HEK293 (cell line): Measurements from ENCODE around the gene PCDHAC2.

Experiments used
- CTCF ChIA-PET: fragments of 350-600 bp; formaldehyde crosslinking; extraction: SDS; loops from one replicate; lab custom pipeline; 2021; ENCODE audit warnings: antibody characterized with exemption; lab: Yijun Ruan, JAX
- POLR2A ChIA-PET: fragments of 300-600 bp; formaldehyde crosslinking; extraction: SDS; loops from one replicate; lab custom pipeline; 2020; ENCODE audit warnings: antibody characterized with exemption, inconsistent platforms; lab: Yijun Ruan, JAX
- H3K27ac ChIP-seq: fragments of 200-500 bp; sonication (Bioruptor generic); 2 replicates; pipeline ENCODE4 v1.5.1; 2014; ENCODE audit warnings: low read depth, low read length, control low read depth, inconsistent platforms; ENCODE audit errors: extremely low read depth
- H3K36me3 ChIP-seq, 2 experiments: fragments of 200-500 bp in 1 of 2; sonication (Bioruptor generic) in 1 of 2; 1 replicate in 1 of 2; 2 replicates in 1 of 2; pipeline ENCODE4 v1.5.1; 2014 to 2017; ENCODE audit warnings: inconsistent platforms in 2 of 2, low read length in 2 of 2; ENCODE audit not compliant: control insufficient read depth in 2 of 2, insufficient read depth in 1 of 2
- H3K4me1 ChIP-seq: fragments of 200-500 bp; sonication (Bioruptor generic); 2 replicates; pipeline ENCODE4 v1.5.1; 2014; ENCODE audit warnings: mild to moderate bottlenecking, low read length, inconsistent platforms; ENCODE audit not compliant: control insufficient read depth, insufficient read depth
- H3K4me3 ChIP-seq: 2 replicates; pipeline ENCODE4 v1.5.1; 2011; ENCODE audit warnings: low read depth, mild to moderate bottlenecking, control low read depth, low read length, moderate library complexity
- H3K9me3 ChIP-seq: fragments of 200-500 bp; sonication (Bioruptor generic); 2 replicates; pipeline ENCODE4 v1.5.1; 2014; ENCODE audit warnings: low read depth, low read length, inconsistent platforms; ENCODE audit not compliant: control insufficient read depth, insufficient read depth
- HOXD13 ChIP-seq: sonication (generic); formaldehyde crosslinking; IDR thresholded peaks from 2 replicates; pipeline ENCODE4 v1.8.0; 2022; ENCODE audit warnings: missing genetic modification reagents, borderline replicate concordance
- WT1 ChIP-seq: fragments of 450-650 bp; formaldehyde crosslinking; IDR thresholded peaks from 2 replicates; pipeline ENCODE4 v1.5.1; 2016; ENCODE audit warnings: missing biosample characterization, missing genetic modification characterization
- ZBTB17 ChIP-seq: fragments of 450-650 bp; formaldehyde crosslinking; IDR thresholded peaks from 2 replicates; pipeline ENCODE4 v1.5.1; 2016; ENCODE audit warnings: missing biosample characterization, missing genetic modification characterization
- ZFP37 ChIP-seq: fragments of 450-650 bp; formaldehyde crosslinking; IDR thresholded peaks from 2 replicates; pipeline ENCODE4 v1.5.1; 2016; ENCODE audit warnings: missing biosample characterization, missing genetic modification characterization
- ZNF596 ChIP-seq: fragments of 450-650 bp; IDR thresholded peaks from 2 replicates; pipeline ENCODE4 v1.5.0; 2018; ENCODE audit warnings: missing biosample characterization, mild to moderate bottlenecking, missing genetic modification characterization, moderate library complexity
- ZXDB ChIP-seq: fragments of 450-650 bp; formaldehyde crosslinking; IDR thresholded peaks from 2 replicates; pipeline ENCODE4 v1.5.1; 2016; ENCODE audit warnings: missing biosample characterization, missing genetic modification characterization
- TF ChIP-seq, protein P1 (sequence below): fragments of 450-650 bp; formaldehyde crosslinking; IDR thresholded peaks from 2 replicates; pipeline ENCODE4 v1.5.1; 2016; ENCODE audit warnings: missing biosample characterization, missing genetic modification characterization
- TF ChIP-seq, protein P2 (sequence below): fragments of 450-650 bp; formaldehyde crosslinking; IDR thresholded peaks from 2 replicates; pipeline ENCODE4 v1.5.1; 2016; ENCODE audit warnings: missing biosample characterization, missing genetic modification characterization, low read depth
- TF ChIP-seq, protein P3 (sequence below): fragments of 450-650 bp; formaldehyde crosslinking; IDR thresholded peaks from 2 replicates; pipeline ENCODE4; 2016; ENCODE audit warnings: missing biosample characterization, missing genetic modification characterization
- TF ChIP-seq, protein P4 (sequence below): fragments of 450-650 bp; formaldehyde crosslinking; IDR thresholded peaks from 2 replicates; pipeline ENCODE4 v1.5.1; 2016; ENCODE audit warnings: missing biosample characterization, missing genetic modification characterization
- TF ChIP-seq, protein P5 (sequence below): fragments of 450-650 bp; formaldehyde crosslinking; IDR thresholded peaks from 2 replicates; pipeline ENCODE4 v1.5.1; 2016; ENCODE audit warnings: missing biosample characterization, missing genetic modification characterization
- TF ChIP-seq, protein P6 (sequence below): fragments of 450-650 bp; formaldehyde crosslinking; IDR thresholded peaks from 2 replicates; pipeline ENCODE4 v1.5.1; 2016; ENCODE audit warnings: missing biosample characterization, missing genetic modification characterization

The PCDHAC2 gene

DNA sequence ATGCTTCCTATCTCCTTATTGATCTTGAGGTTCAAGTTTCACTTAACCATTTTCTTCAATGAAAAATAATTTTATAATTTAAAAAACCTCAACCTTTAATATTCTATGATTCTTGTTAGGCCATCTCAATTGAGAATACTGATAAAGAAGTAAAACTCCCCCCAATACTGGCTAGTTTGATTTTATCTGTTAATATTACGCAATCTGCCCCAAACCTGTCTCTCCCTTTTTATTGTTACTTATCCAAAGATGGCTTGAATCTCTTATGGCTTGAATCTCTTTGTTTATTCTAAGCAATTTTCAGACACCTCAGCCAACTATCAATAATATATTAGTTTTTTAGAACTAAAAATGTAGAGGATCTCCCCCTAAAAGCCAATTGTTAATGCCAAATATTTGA lies 4.1 kb upstream of the PCDHAC2 start (continued):
- TF ChIP-seq, protein P1, sequence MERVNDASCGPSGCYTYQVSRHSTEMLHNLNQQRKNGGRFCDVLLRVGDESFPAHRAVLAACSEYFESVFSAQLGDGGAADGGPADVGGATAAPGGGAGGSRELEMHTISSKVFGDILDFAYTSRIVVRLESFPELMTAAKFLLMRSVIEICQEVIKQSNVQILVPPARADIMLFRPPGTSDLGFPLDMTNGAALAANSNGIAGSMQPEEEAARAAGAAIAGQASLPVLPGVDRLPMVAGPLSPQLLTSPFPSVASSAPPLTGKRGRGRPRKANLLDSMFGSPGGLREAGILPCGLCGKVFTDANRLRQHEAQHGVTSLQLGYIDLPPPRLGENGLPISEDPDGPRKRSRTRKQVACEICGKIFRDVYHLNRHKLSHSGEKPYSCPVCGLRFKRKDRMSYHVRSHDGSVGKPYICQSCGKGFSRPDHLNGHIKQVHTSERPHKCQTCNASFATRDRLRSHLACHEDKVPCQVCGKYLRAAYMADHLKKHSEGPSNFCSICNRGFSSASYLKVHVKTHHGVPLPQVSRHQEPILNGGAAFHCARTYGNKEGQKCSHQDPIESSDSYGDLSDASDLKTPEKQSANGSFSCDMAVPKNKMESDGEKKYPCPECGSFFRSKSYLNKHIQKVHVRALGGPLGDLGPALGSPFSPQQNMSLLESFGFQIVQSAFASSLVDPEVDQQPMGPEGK = no peak
- TF ChIP-seq ZXDB (tag by site-specific recombination) (no peak), ZFP37 (tag by site-specific recombination) (no peak), ZNF596 (tag by site-specific recombination) (no peak)
- TF ChIP-seq, protein P2, sequence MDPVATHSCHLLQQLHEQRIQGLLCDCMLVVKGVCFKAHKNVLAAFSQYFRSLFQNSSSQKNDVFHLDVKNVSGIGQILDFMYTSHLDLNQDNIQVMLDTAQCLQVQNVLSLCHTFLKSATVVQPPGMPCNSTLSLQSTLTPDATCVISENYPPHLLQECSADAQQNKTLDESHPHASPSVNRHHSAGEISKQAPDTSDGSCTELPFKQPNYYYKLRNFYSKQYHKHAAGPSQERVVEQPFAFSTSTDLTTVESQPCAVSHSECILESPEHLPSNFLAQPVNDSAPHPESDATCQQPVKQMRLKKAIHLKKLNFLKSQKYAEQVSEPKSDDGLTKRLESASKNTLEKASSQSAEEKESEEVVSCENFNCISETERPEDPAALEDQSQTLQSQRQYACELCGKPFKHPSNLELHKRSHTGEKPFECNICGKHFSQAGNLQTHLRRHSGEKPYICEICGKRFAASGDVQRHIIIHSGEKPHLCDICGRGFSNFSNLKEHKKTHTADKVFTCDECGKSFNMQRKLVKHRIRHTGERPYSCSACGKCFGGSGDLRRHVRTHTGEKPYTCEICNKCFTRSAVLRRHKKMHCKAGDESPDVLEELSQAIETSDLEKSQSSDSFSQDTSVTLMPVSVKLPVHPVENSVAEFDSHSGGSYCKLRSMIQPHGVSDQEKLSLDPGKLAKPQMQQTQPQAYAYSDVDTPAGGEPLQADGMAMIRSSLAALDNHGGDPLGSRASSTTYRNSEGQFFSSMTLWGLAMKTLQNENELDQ (tag by site-specific recombination) = no peak
- TF ChIP-seq, protein P3, sequence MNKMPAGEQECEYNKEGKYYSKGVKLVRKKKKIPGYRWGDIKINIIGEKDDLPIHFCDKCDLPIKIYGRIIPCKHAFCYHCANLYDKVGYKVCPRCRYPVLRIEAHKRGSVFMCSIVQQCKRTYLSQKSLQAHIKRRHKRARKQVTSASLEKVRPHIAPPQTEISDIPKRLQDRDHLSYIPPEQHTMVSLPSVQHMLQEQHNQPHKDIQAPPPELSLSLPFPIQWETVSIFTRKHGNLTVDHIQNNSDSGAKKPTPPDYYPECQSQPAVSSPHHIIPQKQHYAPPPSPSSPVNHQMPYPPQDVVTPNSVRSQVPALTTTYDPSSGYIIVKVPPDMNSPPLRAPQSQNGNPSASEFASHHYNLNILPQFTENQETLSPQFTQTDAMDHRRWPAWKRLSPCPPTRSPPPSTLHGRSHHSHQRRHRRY (tag by site-specific recombination) = no peak
- TF ChIP-seq, protein P4, sequence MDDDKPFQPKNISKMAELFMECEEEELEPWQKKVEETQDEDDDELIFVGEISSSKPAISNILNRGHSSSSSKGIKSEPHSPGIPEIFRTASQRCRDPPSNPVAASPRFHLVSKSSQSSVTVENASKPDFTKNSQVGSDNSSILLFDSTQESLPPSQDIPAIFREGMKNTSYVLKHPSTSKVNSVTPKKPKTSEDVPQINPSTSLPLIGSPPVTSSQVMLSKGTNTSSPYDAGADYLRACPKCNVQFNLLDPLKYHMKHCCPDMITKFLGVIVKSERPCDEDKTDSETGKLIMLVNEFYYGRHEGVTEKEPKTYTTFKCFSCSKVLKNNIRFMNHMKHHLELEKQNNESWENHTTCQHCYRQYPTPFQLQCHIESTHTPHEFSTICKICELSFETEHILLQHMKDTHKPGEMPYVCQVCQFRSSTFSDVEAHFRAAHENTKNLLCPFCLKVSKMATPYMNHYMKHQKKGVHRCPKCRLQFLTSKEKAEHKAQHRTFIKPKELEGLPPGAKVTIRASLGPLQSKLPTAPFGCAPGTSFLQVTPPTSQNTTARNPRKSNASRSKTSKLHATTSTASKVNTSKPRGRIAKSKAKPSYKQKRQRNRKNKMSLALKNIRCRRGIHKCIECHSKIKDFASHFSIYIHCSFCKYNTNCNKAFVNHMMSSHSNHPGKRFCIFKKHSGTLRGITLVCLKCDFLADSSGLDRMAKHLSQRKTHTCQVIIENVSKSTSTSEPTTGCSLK = no peak
- TF ChIP-seq, protein P5, sequence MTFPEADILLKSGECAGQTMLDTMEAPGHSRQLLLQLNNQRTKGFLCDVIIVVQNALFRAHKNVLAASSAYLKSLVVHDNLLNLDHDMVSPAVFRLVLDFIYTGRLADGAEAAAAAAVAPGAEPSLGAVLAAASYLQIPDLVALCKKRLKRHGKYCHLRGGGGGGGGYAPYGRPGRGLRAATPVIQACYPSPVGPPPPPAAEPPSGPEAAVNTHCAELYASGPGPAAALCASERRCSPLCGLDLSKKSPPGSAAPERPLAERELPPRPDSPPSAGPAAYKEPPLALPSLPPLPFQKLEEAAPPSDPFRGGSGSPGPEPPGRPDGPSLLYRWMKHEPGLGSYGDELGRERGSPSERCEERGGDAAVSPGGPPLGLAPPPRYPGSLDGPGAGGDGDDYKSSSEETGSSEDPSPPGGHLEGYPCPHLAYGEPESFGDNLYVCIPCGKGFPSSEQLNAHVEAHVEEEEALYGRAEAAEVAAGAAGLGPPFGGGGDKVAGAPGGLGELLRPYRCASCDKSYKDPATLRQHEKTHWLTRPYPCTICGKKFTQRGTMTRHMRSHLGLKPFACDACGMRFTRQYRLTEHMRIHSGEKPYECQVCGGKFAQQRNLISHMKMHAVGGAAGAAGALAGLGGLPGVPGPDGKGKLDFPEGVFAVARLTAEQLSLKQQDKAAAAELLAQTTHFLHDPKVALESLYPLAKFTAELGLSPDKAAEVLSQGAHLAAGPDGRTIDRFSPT (tag by site-specific recombination) = no peak

DNA sequence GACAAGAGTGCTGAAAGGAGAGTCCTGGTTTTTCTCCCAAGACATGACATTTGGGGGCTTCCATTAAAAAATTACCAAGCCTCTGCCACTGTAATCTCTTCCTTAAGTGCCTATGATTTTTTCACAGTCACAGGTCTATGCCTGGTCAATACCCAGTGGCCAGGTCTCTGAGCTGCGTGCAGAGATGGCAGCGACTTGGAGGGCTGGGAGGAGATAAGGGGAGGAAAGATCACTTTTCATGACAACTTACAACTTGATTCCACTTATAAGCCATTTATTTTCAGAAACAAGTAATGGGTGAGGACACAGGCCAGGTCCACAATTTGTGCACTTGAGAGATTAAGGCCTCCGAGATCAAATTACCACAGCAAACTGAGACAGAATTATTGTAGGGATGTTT lies 1.9 kb upstream of the PCDHAC2 start:
- Histone ChIP-seq H3K27ac (no peak overlapping the region), H3K9me3 (no peaks in the 10 kb centered on the region), H3K4me1 (peaks cover 5% of the 10 kb centered on the region; the same call in 1 of the 2 replicates)
- POLR2A ChIA-PET = no interaction called here
- no peak for TF ChIP-seq HOXD13
- TF ChIP-seq WT1 (tag by site-specific recombination) = no peak
- TF ChIP-seq, protein P6, sequence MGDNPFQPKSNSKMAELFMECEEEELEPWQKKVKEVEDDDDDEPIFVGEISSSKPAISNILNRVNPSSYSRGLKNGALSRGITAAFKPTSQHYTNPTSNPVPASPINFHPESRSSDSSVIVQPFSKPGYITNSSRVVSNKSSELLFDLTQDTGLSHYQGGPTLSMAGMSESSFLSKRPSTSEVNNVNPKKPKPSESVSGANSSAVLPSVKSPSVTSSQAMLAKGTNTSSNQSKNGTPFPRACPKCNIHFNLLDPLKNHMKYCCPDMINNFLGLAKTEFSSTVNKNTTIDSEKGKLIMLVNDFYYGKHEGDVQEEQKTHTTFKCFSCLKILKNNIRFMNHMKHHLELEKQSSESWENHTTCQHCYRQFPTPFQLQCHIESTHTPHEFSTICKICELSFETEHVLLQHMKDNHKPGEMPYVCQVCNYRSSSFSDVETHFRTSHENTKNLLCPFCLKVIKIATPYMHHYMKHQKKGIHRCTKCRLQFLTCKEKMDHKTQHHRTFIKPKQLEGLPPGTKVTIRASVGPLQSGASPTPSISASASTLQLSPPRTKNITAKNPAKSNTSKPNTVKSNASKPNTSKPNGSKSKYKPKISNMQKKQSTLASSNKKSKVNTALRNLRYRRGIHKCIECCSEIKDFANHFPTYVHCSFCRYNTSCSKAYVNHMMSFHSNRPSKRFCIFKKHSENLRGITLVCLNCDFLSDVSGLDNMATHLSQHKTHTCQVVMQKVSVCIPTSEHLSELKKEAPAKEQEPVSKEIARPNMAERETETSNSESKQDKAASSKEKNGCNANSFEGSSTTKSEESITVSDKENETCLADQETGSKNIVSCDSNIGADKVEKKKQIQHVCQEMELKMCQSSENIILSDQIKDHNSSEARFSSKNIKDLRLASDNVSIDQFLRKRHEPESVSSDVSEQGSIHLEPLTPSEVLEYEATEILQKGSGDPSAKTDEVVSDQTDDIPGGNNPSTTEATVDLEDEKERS (tag by site-specific recombination) = no peak
- TF ChIP-seq ZBTB17 (tag by site-specific recombination) = no peak
- TF ChIP-seq, all 188 proteins: peak for 0
- Histone ChIP-seq H3K4me3 (no peak overlapping the region), H3K36me3 (no peaks in the 10 kb centered on the region)
- CTCF ChIA-PET = interaction anchor here (1.1 to 2.8 kb wide), 4 partner anchors 12 to 108 kb away, joined by 3 to 9 read pairs (median 4); partner anchors contain the start of gene PCDHA11
